Measurements from ENCODE around the gene POLD4. TPM values are rescaled to one million over a fixed set of nuclear protein-coding genes. Genes with fewer than 3 reads are reported as not detected.

POLD4 gene
- total and polyA plus RNA-seq, 2 of the 13 experiments (the other 11 are each of a cell fraction or from before 2014, with no cell fraction given), result 10.5 to 27.4 TPM

DNA sequence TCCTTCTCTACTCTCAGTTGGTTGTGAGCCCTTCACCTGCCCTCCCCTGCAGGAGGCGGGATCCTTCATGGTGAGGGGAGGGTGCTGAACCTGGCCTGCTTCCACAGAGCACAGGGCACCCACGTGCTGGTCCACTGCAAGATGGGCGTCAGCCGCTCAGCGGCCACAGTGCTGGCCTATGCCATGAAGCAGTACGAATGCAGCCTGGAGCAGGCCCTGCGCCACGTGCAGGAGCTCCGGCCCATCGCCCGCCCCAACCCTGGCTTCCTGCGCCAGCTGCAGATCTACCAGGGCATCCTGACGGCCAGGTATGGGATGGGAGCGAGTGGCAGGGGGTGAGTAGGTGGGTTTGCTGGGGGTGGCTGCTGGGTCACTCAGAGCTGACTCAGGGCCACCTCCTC lies 43.7 kb downstream of the POLD4 start (continued):
- TF ChIP-seq FOXJ3 (CRISPR knock-in tag; IDR thresholded peaks at IDR 0.05; ENCODE audit: borderline replicate concordance), result no peak
- no peak for TF ChIP-seq ZNF607 (CRISPR knock-in tag; IDR thresholded peaks at IDR 0.05; ENCODE audit: borderline replicate concordance)
- TF ChIP-seq ZNF432 (CRISPR knock-in tag; IDR thresholded peaks at IDR 0.05; ENCODE audit: borderline replicate concordance), result no peak
- no peak for TF ChIP-seq ELF1 (CRISPR knock-in tag; IDR thresholded peaks at IDR 0.05)
- TF ChIP-seq ZSCAN25 (CRISPR knock-in tag; IDR thresholded peaks at IDR 0.05), result no peak
- TF ChIP-seq EEA1 (CRISPR knock-in tag; IDR thresholded peaks at IDR 0.05; ENCODE audit: borderline replicate concordance), result no peak
- TF ChIP-seq, protein P1, sequence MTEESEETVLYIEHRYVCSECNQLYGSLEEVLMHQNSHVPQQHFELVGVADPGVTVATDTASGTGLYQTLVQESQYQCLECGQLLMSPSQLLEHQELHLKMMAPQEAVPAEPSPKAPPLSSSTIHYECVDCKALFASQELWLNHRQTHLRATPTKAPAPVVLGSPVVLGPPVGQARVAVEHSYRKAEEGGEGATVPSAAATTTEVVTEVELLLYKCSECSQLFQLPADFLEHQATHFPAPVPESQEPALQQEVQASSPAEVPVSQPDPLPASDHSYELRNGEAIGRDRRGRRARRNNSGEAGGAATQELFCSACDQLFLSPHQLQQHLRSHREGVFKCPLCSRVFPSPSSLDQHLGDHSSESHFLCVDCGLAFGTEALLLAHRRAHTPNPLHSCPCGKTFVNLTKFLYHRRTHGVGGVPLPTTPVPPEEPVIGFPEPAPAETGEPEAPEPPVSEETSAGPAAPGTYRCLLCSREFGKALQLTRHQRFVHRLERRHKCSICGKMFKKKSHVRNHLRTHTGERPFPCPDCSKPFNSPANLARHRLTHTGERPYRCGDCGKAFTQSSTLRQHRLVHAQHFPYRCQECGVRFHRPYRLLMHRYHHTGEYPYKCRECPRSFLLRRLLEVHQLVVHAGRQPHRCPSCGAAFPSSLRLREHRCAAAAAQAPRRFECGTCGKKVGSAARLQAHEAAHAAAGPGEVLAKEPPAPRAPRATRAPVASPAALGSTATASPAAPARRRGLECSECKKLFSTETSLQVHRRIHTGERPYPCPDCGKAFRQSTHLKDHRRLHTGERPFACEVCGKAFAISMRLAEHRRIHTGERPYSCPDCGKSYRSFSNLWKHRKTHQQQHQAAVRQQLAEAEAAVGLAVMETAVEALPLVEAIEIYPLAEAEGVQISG (CRISPR knock-in tag; IDR thresholded peaks at IDR 0.05), result no peak
- TF ChIP-seq SIX1 (CRISPR knock-in tag; IDR thresholded peaks at IDR 0.05; ENCODE audit: borderline replicate concordance), result no peak
- TF ChIP-seq ZNF775 (CRISPR knock-in tag; IDR thresholded peaks at IDR 0.05; ENCODE audit: borderline replicate concordance), result no peak
- TF ChIP-seq ARID2 (CRISPR knock-in tag; IDR thresholded peaks at IDR 0.05; ENCODE audit: borderline replicate concordance), result no peak
- no peak for TF ChIP-seq TBL1XR1 (IDR thresholded peaks at IDR 0.05; ENCODE audit: borderline replicate concordance, low read length, partially characterized antibody)
- TF ChIP-seq, protein P2, sequence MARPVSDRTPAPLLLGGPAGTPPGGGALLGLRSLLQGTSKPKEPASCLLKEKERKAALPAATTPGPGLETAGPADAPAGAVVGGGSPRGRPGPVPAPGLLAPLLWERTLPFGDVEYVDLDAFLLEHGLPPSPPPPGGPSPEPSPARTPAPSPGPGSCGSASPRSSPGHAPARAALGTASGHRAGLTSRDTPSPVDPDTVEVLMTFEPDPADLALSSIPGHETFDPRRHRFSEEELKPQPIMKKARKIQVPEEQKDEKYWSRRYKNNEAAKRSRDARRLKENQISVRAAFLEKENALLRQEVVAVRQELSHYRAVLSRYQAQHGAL (CRISPR knock-in tag; IDR thresholded peaks at IDR 0.05; ENCODE audit: not compliant biosample characterization), result no peak
